Fibroblast of pulmonary artery (primary cell): Measurements from ENCODE around the gene MRPS9.

Experiments used
- DNase-seq: peaks from one replicate; pipeline ENCODE4 v3.0.0-alpha.2; 2010; ENCODE audit warnings: low read depth
- H3K4me3 ChIP-seq: replicated peaks from 2 replicates; pipeline ENCODE4 v1.5.1; 2011; ENCODE audit warnings: low read depth, mild to moderate bottlenecking, control low read depth, low read length, moderate library complexity
- CTCF ChIP-seq: IDR thresholded peaks from 2 replicates; pipeline ENCODE4 v1.5.1; 2011; ENCODE audit warnings: mild to moderate bottlenecking, control low read depth, low read length, inconsistent platforms; ENCODE audit errors: missing control alignments

MRPS9 gene

GRCh38 chr2:105139556-105140239 lies 101.8 kb downstream of the MRPS9 start:
- H3K4me3 ChIP-seq = no peak overlapping the region
- TF ChIP-seq CTCF = no peak
- DNase-seq = no peak

GRCh38 chr2:105140240-105140568 lies 102.3 kb downstream of the MRPS9 start:
- H3K4me3 ChIP-seq = no peak overlapping the region
- no peak for TF ChIP-seq CTCF
- no peak for DNase-seq

- no peak for TF ChIP-seq CTCF
- no peak for DNase-seq
- no peak overlapping the region for H3K4me3 ChIP-seq
Observed at GRCh38 chr2:105141099-105141614, 103.3 kb downstream of the MRPS9 start.

- no peak for DNase-seq
- TF ChIP-seq CTCF = no peak
- no peak overlapping the region for H3K4me3 ChIP-seq
Observed at GRCh38 chr2:105142239-105142638, 104.4 kb downstream of the MRPS9 start.

- no peak overlapping the region for H3K4me3 ChIP-seq
- no peak for TF ChIP-seq CTCF
- no peak for DNase-seq
Observed at GRCh38 chr2:105143094-105143466, 105.2 kb downstream of the MRPS9 start.

- no peak for TF ChIP-seq CTCF
- no peak for DNase-seq
- H3K4me3 ChIP-seq = peak overlapping the region; percentile 27
Observed at GRCh38 chr2:105143467-105144151, 105.7 kb downstream of the MRPS9 start.
